Smooth muscle cell of the brain vasculature (primary cell): Measurements from ENCODE around the gene ALK.

Source experiments
- DNase-seq: peaks from one replicate; pipeline ENCODE4 v3.0.0-alpha.2; 2012; ENCODE audit warnings: low read depth, low spot score

Gene ALK

GRCh38 chr2:29159125-29159524, 762.3 kb downstream of the ALK start:
- DNase-seq = no peak

GRCh38 chr2:29157131-29157530, 764.3 kb downstream of the ALK start:
- no peak for DNase-seq

- DNase-seq = peak; percentile 9
Measured at GRCh38 chr2:29155578-29155977, 765.8 kb downstream of the ALK start.

GRCh38 chr2:29154610-29155009, 766.8 kb downstream of the ALK start:
- no peak for DNase-seq

- DNase-seq = no peak
Measured at GRCh38 chr2:29147963-29148362, 773.4 kb downstream of the ALK start.

- DNase-seq = no peak
Measured at GRCh38 chr2:29146197-29146596, 775.2 kb downstream of the ALK start.

GRCh38 chr2:29143657-29144056, 777.7 kb downstream of the ALK start:
- DNase-seq = no peak
